Osteocyte (in vitro differentiated cells): ENCODE measurements around the gene APOC4. TPM values are rescaled to one million over a fixed set of nuclear protein-coding genes. Genes with fewer than 3 reads are reported as not detected.
A peak's percentile ranks its signal among the peaks of the same experiment; 100 is the strongest.

Source experiments
- DNase-seq: peaks from one replicate; pipeline ENCODE4 v3.0.0; 2021; ENCODE audit warnings: mixed read lengths; ENCODE audit not compliant: unreplicated experiment; ENCODE audit errors: extremely low spot score
- H3K27ac Mint-ChIP-seq: one replicate; pipeline ENCODE4 v1.8.0; 2021; ENCODE audit warnings: mild to moderate bottlenecking, mixed read lengths; ENCODE audit not compliant: unreplicated experiment
- H3K27me3 Mint-ChIP-seq: one replicate; pipeline ENCODE4 v1.8.0; 2021; ENCODE audit warnings: mixed read lengths; ENCODE audit not compliant: unreplicated experiment
- H3K36me3 Mint-ChIP-seq: one replicate; pipeline ENCODE4 v1.8.0; 2021; ENCODE audit warnings: mixed read lengths; ENCODE audit not compliant: unreplicated experiment
- H3K4me1 Mint-ChIP-seq: one replicate; pipeline ENCODE4 v1.8.0; 2021; ENCODE audit warnings: mixed read lengths; ENCODE audit not compliant: unreplicated experiment
- H3K4me3 Mint-ChIP-seq: one replicate; pipeline ENCODE4 v1.8.0; 2021; ENCODE audit warnings: mild to moderate bottlenecking, moderate library complexity, mixed read lengths; ENCODE audit not compliant: unreplicated experiment
- H3K9me3 Mint-ChIP-seq: one replicate; pipeline ENCODE4 v1.8.0; 2021; ENCODE audit warnings: mixed read lengths; ENCODE audit not compliant: unreplicated experiment
- total RNA-seq: library from RNA; stranded (reverse); gene quantifications from 2 replicates; pipeline ENCODE4 v1.2.1, GENCODE V29; 2021
- TF ChIP-seq, protein P1 (sequence below): fragments of 200-600 bp; sonication (generic); IDR thresholded peaks from 2 replicates; pipeline ENCODE4 v1.5.0; 2021; ENCODE audit warnings: antibody characterized with exemption, mild to moderate bottlenecking, moderate library complexity

Gene APOC4
- total RNA-seq, 1 donor from 2014 or later, result not detected

DNA sequence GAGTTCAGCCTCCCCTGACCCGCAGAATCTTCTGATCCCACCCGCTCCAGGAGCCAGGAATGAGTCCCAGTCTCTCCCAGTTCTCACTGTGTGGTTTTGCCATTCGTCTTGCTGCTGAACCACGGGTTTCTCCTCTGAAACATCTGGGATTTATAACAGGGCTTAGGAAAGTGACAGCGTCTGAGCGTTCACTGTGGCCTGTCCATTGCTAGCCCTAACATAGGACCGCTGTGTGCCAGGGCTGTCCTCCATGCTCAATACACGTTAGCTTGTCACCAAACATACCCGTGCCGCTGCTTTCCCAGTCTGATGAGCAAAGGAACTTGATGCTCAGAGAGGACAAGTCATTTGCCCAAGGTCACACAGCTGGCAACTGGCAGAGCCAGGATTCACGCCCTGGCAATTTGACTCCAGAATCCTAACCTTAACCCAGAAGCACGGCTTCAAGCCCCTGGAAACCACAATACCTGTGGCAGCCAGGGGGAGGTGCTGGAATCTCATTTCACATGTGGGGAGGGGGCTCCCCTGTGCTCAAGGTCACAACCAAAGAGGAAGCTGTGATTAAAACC, 37.5 kb upstream of the APOC4 start:
- Mint-ChIP-seq H3K27me3 (peaks cover 3% of the 10 kb centered on the region), H3K27ac (no peak overlapping the region), H3K36me3 (peaks cover 9% of the 10 kb centered on the region), H3K4me1 (peaks cover 20% of the 10 kb centered on the region), H3K4me3 (no peak overlapping the region), H3K9me3 (no peaks in the 10 kb centered on the region)
- DNase-seq, result no peak
- TF ChIP-seq, protein P1, sequence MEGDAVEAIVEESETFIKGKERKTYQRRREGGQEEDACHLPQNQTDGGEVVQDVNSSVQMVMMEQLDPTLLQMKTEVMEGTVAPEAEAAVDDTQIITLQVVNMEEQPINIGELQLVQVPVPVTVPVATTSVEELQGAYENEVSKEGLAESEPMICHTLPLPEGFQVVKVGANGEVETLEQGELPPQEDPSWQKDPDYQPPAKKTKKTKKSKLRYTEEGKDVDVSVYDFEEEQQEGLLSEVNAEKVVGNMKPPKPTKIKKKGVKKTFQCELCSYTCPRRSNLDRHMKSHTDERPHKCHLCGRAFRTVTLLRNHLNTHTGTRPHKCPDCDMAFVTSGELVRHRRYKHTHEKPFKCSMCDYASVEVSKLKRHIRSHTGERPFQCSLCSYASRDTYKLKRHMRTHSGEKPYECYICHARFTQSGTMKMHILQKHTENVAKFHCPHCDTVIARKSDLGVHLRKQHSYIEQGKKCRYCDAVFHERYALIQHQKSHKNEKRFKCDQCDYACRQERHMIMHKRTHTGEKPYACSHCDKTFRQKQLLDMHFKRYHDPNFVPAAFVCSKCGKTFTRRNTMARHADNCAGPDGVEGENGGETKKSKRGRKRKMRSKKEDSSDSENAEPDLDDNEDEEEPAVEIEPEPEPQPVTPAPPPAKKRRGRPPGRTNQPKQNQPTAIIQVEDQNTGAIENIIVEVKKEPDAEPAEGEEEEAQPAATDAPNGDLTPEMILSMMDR, result peak; percentile 26

DNA sequence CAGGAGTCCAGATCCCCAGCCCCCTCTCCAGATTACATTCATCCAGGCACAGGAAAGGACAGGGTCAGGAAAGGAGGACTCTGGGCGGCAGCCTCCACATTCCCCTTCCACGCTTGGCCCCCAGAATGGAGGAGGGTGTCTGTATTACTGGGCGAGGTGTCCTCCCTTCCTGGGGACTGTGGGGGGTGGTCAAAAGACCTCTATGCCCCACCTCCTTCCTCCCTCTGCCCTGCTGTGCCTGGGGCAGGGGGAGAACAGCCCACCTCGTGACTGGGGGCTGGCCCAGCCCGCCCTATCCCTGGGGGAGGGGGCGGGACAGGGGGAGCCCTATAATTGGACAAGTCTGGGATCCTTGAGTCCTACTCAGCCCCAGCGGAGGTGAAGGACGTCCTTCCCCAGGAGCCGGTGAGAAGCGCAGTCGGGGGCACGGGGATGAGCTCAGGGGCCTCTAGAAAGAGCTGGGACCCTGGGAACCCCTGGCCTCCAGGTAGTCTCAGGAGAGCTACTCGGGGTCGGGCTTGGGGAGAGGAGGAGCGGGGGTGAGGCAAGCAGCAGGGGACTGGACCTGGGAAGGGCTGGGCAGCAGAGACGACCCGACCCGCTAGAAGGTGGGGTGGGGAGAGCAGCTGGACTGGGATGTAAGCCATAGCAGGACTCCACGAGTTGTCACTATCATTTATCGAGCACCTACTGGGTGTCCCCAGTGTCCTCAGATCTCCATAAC, 36.4 kb upstream of the APOC4 start, which contains the start of gene APOE:
Gene APOE, plus strand, starts transcription at position 360 of the 724 bp plus-strand sequence. CDS start 829 bp downstream, outside the sequence.
- Mint-ChIP-seq H3K4me1 (peaks cover 27% of the 10 kb centered on the region), H3K9me3 (no peaks in the 10 kb centered on the region), H3K27me3 (peaks cover 3% of the 10 kb centered on the region), H3K4me3 (peak within 1 kb of the TSS; percentile 71), H3K36me3 (peaks cover 6% of the 10 kb centered on the region), H3K27ac (peak within 1 kb of the TSS; percentile 50)
- no peak for DNase-seq
- TF ChIP-seq, protein P1, result no peak

DNA sequence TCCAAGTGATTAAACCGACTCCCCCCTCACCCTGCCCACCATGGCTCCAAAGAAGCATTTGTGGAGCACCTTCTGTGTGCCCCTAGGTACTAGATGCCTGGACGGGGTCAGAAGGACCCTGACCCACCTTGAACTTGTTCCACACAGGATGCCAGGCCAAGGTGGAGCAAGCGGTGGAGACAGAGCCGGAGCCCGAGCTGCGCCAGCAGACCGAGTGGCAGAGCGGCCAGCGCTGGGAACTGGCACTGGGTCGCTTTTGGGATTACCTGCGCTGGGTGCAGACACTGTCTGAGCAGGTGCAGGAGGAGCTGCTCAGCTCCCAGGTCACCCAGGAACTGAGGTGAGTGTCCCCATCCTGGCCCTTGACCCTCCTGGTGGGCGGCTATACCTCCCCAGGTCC, 34.4 kb upstream of the APOC4 start:
- DNase-seq, result no peak
- H3K27me3 Mint-ChIP-seq, result peaks cover 3% of the 10 kb centered on the region
- H3K27ac Mint-ChIP-seq, result no peak overlapping the region
- no peaks in the 10 kb centered on the region for H3K9me3 Mint-ChIP-seq
- H3K36me3 Mint-ChIP-seq, result peaks cover 3% of the 10 kb centered on the region
- H3K4me3 Mint-ChIP-seq, result no peak overlapping the region
- TF ChIP-seq, protein P1, result no peak
- H3K4me1 Mint-ChIP-seq, result peaks cover 38% of the 10 kb centered on the region

DNA sequence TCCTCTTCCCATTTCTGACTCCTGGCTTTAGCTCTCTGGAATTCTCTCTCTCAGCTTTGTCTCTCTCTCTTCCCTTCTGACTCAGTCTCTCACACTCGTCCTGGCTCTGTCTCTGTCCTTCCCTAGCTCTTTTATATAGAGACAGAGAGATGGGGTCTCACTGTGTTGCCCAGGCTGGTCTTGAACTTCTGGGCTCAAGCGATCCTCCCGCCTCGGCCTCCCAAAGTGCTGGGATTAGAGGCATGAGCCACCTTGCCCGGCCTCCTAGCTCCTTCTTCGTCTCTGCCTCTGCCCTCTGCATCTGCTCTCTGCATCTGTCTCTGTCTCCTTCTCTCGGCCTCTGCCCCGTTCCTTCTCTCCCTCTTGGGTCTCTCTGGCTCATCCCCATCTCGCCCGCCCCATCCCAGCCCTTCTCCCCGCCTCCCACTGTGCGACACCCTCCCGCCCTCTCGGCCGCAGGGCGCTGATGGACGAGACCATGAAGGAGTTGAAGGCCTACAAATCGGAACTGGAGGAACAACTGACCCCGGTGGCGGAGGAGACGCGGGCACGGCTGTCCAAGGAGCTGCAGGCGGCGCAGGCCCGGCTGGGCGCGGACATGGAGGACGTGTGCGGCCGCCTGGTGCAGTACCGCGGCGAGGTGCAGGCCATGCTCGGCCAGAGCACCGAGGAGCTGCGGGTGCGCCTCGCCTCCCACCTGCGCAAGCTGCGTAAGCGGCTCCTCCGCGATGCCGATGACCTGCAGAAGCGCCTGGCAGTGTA, 33.8 kb upstream of the APOC4 start:
- DNase-seq, result no peak
- H3K36me3 Mint-ChIP-seq, result peaks cover 2% of the 10 kb centered on the region
- H3K27me3 Mint-ChIP-seq, result peaks cover 3% of the 10 kb centered on the region
- no peaks in the 10 kb centered on the region for H3K9me3 Mint-ChIP-seq
- H3K4me3 Mint-ChIP-seq, result no peak overlapping the region
- H3K4me1 Mint-ChIP-seq, result peaks cover 43% of the 10 kb centered on the region
- TF ChIP-seq, protein P1, result no peak
- H3K27ac Mint-ChIP-seq, result no peak overlapping the region

DNA sequence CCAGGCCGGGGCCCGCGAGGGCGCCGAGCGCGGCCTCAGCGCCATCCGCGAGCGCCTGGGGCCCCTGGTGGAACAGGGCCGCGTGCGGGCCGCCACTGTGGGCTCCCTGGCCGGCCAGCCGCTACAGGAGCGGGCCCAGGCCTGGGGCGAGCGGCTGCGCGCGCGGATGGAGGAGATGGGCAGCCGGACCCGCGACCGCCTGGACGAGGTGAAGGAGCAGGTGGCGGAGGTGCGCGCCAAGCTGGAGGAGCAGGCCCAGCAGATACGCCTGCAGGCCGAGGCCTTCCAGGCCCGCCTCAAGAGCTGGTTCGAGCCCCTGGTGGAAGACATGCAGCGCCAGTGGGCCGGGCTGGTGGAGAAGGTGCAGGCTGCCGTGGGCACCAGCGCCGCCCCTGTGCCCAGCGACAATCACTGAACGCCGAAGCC, 33.2 kb upstream of the APOC4 start:
- Mint-ChIP-seq H3K4me1 (peaks cover 40% of the 10 kb centered on the region), H3K27ac (no peak overlapping the region), H3K27me3 (peaks cover 3% of the 10 kb centered on the region), H3K4me3 (no peak overlapping the region), H3K36me3 (no peaks in the 10 kb centered on the region), H3K9me3 (no peaks in the 10 kb centered on the region)
- TF ChIP-seq, protein P1, result no peak
- DNase-seq, result no peak
